Liver (tissue), 3 donors: ENCODE measurements around the gene PHYKPL.

Experiments
- FOXA1 ChIP-seq: IDR thresholded peaks from 2 replicates; pipeline ENCODE4 v1.6.1; 2016; ENCODE audit warnings: antibody characterized with exemption
- NR2F2 ChIP-seq: IDR thresholded peaks from 2 replicates; pipeline ENCODE4 v1.6.1; 2016; ENCODE audit warnings: antibody characterized with exemption
- RAD21 ChIP-seq, 2 donors: IDR thresholded peaks; 2 replicates each; pipeline ENCODE4 v1.6.1; 2016; ENCODE audit warnings: antibody characterized with exemption in 2 of 2, mild to moderate bottlenecking in 2 of 2
- RXRA ChIP-seq, 2 donors: IDR thresholded peaks; 2 replicates each; pipeline ENCODE4 v1.6.1; 2017 to 2018; ENCODE audit warnings: antibody characterized with exemption in 2 of 2, mild to moderate bottlenecking in 1 of 2
- TF ChIP-seq, protein P1 (sequence below): fragments of 150-350 bp; IDR thresholded peaks from 2 replicates; pipeline ENCODE4 v1.5.1; 2017; ENCODE audit warnings: improper control_type of control experiment, low read depth, low read length; ENCODE audit not compliant: missing input control
- TF ChIP-seq, protein P2 (sequence below): IDR thresholded peaks from 2 replicates; pipeline ENCODE4 v1.6.1; 2016; ENCODE audit warnings: antibody characterized with exemption
- TF ChIP-seq, protein P3 (sequence below): IDR thresholded peaks from 2 replicates; pipeline ENCODE4 v1.6.1; 2016; ENCODE audit warnings: antibody characterized with exemption, mild to moderate bottlenecking
- donor health status: healthy.
- donor health status: healthy.

DNA sequence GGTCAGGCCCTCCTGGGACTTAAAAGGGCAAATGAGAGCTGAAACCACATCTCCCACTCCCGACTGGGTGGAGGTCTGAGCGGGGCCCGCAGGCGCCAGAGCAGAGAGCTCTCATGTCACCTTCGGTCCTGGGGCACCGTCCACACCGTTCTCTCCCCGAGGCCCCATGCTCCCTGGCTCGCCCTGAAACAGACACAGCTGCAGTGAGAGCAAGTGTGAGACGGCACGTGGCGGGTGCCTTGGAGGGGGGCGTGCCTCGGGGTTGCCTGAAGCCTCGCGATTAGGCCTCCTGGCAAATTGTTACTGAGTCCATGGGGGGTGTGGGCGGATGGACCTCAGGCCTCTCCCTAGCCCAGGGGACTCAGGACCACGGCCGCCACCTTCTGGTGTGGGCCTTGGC, 24.1 kb upstream of the PHYKPL start:
- TF ChIP-seq, protein P1, sequence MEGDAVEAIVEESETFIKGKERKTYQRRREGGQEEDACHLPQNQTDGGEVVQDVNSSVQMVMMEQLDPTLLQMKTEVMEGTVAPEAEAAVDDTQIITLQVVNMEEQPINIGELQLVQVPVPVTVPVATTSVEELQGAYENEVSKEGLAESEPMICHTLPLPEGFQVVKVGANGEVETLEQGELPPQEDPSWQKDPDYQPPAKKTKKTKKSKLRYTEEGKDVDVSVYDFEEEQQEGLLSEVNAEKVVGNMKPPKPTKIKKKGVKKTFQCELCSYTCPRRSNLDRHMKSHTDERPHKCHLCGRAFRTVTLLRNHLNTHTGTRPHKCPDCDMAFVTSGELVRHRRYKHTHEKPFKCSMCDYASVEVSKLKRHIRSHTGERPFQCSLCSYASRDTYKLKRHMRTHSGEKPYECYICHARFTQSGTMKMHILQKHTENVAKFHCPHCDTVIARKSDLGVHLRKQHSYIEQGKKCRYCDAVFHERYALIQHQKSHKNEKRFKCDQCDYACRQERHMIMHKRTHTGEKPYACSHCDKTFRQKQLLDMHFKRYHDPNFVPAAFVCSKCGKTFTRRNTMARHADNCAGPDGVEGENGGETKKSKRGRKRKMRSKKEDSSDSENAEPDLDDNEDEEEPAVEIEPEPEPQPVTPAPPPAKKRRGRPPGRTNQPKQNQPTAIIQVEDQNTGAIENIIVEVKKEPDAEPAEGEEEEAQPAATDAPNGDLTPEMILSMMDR = no peak
- TF ChIP-seq NR2F2 = no peak
- TF ChIP-seq RXRA (IDR thresholded peaks at IDR 0.05) = no peak
- TF ChIP-seq, protein P2, sequence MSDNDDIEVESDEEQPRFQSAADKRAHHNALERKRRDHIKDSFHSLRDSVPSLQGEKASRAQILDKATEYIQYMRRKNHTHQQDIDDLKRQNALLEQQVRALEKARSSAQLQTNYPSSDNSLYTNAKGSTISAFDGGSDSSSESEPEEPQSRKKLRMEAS = no peak
- TF ChIP-seq FOXA1 = no peak
- TF ChIP-seq RAD21 (IDR thresholded peaks at IDR 0.05) = no peak
- TF ChIP-seq, protein P3, sequence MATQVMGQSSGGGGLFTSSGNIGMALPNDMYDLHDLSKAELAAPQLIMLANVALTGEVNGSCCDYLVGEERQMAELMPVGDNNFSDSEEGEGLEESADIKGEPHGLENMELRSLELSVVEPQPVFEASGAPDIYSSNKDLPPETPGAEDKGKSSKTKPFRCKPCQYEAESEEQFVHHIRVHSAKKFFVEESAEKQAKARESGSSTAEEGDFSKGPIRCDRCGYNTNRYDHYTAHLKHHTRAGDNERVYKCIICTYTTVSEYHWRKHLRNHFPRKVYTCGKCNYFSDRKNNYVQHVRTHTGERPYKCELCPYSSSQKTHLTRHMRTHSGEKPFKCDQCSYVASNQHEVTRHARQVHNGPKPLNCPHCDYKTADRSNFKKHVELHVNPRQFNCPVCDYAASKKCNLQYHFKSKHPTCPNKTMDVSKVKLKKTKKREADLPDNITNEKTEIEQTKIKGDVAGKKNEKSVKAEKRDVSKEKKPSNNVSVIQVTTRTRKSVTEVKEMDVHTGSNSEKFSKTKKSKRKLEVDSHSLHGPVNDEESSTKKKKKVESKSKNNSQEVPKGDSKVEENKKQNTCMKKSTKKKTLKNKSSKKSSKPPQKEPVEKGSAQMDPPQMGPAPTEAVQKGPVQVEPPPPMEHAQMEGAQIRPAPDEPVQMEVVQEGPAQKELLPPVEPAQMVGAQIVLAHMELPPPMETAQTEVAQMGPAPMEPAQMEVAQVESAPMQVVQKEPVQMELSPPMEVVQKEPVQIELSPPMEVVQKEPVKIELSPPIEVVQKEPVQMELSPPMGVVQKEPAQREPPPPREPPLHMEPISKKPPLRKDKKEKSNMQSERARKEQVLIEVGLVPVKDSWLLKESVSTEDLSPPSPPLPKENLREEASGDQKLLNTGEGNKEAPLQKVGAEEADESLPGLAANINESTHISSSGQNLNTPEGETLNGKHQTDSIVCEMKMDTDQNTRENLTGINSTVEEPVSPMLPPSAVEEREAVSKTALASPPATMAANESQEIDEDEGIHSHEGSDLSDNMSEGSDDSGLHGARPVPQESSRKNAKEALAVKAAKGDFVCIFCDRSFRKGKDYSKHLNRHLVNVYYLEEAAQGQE = no peak
